GM08714 (cell line): ENCODE results near the gene INSRR.

Experiments used
- H3K4me3 ChIP-seq: fragments of 200-500 bp; sonication (Bioruptor generic); 2 replicates; pipeline ENCODE4 v1.5.1; 2014; ENCODE audit warnings: mild to moderate bottlenecking, low read length, inconsistent platforms
- ZNF274 ChIP-seq: IDR thresholded peaks from 2 replicates; pipeline ENCODE4 v1.6.1; 2012; ENCODE audit warnings: mild to moderate bottlenecking, low read depth, low read length

The INSRR gene

DNA sequence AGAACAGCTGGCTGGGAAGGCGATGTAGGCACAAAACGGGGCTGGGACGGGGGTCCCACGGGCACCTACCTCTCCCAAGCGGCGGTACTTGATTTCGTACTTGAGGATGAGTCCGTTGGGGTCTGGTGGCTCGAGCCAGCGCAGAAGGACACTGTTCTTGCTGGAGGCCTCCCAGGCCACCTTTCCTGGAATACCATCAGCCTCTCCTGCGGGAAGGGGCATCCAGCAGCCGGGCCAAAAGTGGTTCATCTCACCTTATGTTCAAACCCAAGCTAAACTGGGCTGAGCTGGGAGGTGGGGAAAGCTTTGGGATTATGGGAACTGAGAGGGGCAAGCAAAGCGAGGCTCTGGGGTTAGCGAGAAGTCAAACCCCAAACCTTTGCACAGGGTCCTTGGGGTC is 14.3 kb downstream of the INSRR start:
- no peak overlapping the region for H3K4me3 ChIP-seq
- no peak for TF ChIP-seq ZNF274

DNA sequence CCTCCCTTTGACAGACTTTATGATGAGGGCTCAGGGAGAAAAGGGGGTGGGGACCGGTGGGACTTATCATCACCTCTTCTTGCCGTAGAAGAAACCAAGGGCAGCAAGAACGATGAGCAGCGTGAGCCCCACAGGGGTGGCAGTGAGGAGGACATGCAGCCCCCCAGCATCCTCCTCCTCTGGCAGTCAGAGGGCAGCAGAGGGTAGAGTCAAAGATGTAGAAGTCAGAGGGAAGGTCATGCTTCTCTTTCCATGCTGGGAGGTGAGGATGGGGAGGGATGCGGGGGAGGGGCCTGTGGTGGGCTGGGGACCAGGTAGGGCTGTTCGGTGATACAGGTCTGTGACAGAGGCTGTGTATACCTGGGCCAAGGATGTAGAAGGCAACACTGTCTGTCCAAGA is 14.8 kb downstream of the INSRR start:
- no peak for TF ChIP-seq ZNF274
- H3K4me3 ChIP-seq = no peak overlapping the region

GRCh38 chr1:156842618-156843300 is 16.2 kb downstream of the INSRR start:
- TF ChIP-seq ZNF274 = no peak
- no peak overlapping the region for H3K4me3 ChIP-seq

DNA sequence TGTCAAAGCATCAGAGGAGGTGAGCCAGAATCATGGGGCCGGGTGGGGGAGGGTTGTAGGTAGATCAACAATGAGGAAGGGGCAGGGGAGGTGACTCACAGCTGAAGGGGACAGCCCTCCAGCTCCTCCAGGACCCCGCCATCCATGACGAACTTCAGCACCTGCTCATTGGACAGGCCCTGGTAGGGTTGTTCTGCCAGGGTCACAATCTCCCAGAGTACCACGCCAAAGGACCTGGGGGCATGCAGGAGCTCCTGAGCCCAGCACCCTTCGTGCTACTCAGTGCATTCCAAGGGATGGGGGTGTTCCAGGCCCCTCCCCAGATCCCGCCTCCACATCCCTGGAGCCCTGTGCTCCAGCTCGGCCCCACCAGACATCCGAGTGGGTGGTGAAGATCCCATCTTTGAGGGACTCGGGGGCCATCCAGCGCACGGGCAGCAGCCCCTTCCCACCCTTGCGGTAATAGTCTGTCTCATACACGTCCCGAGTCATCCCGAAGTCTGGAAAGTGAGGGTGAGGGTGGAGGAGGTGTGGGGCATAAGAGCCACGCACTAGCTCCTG is 17.5 kb downstream of the INSRR start:
- no peak for TF ChIP-seq ZNF274
- no peak overlapping the region for H3K4me3 ChIP-seq

- H3K4me3 ChIP-seq = no peak overlapping the region
- no peak for TF ChIP-seq ZNF274
Observed at GRCh38 chr1:156840898-156841279, 18.0 kb downstream of the INSRR start.

DNA sequence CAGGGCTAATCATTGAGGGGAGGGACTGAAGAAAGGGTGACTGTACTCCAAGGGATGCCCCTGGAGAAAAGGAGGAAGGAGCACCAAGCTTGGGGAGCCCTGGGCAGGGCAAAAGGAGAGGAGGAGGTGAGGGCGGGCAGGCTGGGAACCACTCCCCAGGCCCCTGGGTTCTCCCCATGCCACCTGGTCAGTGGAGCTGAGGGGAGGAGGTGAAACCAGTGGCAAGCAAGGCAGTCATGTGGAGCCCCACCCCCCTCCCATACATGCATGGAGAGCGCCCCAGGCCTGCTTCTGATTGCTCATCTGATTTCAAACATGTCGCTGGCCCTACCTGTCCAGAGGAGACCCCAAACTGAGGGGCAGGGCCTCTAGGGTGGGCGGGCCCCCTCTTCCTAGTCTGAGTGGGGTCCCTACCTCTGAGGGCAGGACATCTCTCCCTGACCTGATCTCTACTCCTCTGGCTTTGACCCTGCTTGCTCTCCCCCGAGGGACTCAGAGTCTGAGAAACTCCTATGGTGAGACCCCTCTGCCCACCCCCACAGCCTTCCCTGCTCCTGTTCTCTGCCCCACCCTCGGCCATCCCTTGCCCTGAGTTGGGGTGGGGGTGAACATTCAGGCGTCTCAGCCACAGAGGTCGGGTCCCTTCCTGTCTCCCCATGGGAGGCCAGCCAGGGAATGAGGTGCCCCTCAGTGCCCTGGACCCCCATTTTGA is 18.6 kb downstream of the INSRR start:
- TF ChIP-seq ZNF274 = no peak
- no peak overlapping the region for H3K4me3 ChIP-seq

DNA sequence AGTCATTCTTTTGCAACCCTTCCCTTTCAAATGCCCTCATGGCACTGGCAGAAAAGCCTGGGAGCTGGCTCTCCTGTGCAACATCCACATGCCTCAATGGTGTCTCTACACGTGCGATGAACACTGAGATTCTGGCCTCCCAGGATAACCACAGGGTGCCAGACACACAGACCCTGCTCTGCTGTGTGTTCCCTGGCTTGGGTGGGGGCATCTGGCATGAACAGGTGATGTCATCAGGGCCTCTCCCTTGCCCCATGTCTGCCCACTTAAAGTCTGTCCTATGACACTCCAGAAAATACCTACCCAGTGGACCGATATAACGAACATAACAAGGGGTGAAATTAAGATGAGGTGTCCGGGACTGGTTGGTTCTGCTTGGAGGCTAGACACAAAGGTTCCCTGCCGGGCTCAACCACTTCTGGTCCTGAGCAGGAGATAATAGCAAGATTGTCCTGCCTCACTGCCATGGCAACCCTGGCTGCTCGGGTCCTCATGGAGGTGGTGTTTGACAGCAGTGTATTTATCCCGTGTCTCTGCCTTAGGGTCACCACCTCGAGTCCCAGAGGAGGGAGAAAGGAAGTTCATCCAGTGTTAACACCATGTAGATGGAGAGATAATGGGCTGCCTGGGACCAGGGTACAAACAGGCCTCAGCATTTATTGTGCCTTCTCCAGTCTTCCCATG is 19.3 kb downstream of the INSRR start:
- no peak overlapping the region for H3K4me3 ChIP-seq
- no peak for TF ChIP-seq ZNF274

- H3K4me3 ChIP-seq = no peak overlapping the region
- TF ChIP-seq ZNF274 = no peak
Observed at GRCh38 chr1:156838972-156839371, 19.9 kb downstream of the INSRR start.

DNA sequence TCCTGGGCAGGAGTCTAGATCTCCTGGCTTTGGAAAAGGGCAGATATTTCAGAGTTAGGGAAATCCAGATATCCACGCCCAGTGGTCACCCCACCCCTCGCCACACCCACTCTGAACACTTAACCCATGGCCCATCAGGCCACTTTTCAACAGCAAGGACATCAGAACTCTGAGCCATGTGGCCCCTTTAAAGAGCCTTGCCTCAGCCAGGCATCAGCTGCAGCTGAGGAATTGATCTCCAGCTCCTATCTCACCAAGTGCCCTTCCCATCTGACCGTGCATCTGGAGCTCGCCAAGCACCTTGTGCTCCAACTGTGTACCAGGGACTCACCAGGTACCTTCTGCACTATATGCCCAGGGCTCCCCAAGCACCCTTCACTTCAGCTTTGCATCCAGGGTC is 22.0 kb downstream of the INSRR start:
- TF ChIP-seq ZNF274 = no peak
- H3K4me3 ChIP-seq = no peak overlapping the region

GRCh38 chr1:156836041-156836654 is 22.8 kb downstream of the INSRR start:
- no peak for TF ChIP-seq ZNF274
- H3K4me3 ChIP-seq = no peak overlapping the region

DNA sequence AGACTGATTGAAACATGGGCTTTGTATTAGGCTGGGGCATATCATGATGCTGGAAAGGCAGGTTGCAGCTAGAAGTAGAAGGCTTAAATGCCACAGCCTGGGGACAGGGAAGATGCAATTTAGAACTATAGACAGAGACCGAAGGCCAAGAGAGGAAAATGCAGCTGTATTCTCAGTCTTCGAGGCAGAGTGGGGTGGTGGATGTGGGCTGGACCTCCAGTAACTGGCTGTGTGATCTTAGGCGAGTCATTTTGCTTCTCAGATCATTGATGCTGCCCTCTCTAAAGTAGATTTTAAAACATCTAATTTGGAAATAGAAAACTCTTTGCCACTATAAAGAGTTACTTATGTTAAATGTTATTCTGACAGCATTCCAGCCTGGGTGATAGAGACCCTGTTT is 24.6 kb downstream of the INSRR start:
- no peak overlapping the region for H3K4me3 ChIP-seq
- no peak for TF ChIP-seq ZNF274

DNA sequence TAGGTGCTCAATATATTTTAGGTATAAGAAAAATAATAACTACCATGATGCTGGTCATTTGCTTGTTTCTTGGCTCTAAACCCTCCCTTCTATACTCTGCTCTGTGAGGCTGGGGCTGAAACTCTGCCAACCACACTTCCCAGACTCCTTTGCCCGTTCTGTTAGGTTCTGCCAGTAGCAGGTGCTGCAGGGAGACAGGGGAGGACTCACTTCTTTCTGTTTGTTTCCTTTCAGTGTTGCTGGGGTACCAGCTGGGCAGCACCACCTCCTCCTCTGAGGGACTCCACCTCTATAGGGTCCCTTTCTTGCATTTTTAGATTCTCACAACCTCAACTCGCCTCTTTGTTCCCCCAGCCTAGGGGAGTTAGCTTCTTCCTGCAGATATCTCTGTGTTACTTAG is 25.3 kb downstream of the INSRR start:
- no peak overlapping the region for H3K4me3 ChIP-seq
- no peak for TF ChIP-seq ZNF274

- H3K4me3 ChIP-seq = no peak overlapping the region
- TF ChIP-seq ZNF274 = no peak
Observed at GRCh38 chr1:156832434-156832833, 26.5 kb downstream of the INSRR start.

DNA sequence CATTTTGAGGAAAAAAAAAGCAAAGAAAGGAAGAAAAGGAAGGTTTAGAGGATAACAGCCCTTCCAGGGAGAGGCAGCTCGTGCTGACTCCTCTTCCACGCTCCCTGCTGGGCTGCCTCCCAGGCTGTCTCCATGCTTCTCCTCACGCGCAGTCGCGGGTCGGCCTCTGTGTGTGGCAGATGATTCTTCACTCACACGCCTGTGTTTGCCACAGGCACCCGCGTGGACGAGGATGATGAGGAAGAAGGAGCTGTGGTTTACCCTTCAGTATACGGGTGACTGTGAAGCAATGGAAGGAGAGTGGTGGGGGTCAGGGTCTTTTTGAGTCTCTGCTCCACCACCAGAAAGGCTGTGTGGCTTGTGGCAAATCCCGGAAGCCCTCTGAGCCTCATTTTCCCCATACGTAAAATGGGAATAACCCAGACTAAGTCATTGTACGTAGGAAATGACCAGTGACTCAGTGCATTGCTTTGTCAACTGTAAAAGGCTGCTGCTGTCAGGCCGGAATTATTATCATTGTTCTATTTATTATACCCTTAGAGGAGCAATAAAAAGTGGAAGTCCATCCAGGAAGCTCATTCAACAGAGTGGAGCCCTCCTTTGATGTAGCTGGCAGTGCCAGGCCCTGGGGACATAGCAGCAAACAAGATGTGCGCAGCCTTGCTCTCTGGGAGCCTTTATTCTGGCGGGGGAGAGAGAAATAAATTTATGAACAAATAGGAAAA is 30.4 kb downstream of the INSRR start:
- TF ChIP-seq ZNF274 = no peak
- no peak overlapping the region for H3K4me3 ChIP-seq

DNA sequence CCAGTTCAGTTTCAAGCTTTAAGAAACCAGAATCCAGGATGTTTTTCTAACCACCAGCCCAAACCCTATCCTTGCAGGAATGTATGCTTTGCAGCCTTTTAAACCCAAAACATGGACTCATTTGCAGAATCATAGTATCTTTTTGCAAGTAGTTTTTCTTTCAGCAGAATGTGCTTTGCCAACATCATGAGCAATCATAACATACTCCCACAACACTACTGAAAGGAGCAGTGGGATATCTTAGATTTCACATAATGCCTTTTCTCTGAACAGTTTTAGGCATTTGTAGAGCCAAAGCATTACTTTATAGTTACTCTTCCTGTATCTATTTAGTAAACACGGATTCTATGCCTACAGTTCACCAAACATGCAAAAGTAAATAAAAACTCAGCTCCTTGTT is 32.3 kb downstream of the INSRR start:
- no peak for TF ChIP-seq ZNF274
- no peak overlapping the region for H3K4me3 ChIP-seq
